Measurements from ENCODE around the gene FAAP100.

GRCh38 chr17:81582341-81582740 lies 30.2 kb upstream of the FAAP100 start:
- TF ChIP-seq EZH2phosphoT487 (IDR thresholded peaks at IDR 0.05; ENCODE audit: low read depth, severe bottlenecking, unreplicated experiment): no peak
- no peak for TF ChIP-seq CTCF (IDR thresholded peaks at IDR 0.05; ENCODE audit: poor library complexity)
- no peak for TF ChIP-seq EZH2 (IDR thresholded peaks at IDR 0.05; ENCODE audit: borderline replicate concordance)

Data from hepatocyte (in vitro differentiated cells).